GM10248 (cell line): ENCODE measurements around the gene LRRC28.

Experiments used
- CTCF ChIA-PET: fragments of 300-600 bp; sonication (Branson Sonifier 250); formaldehyde crosslinking; extraction: SDS; loops from one replicate; lab custom pipeline; 2021; ENCODE audit warnings: antibody characterized with exemption; lab: Yijun Ruan, JAX
- POLR2A ChIA-PET: fragments of 350-650 bp; sonication (Branson Sonifier 250); formaldehyde crosslinking; extraction: SDS; loops from one replicate; lab custom pipeline; 2020; ENCODE audit warnings: antibody characterized with exemption; lab: Yijun Ruan, JAX
- DNase-seq: peaks from one replicate; pipeline ENCODE4 v3.0.0; 2012; ENCODE audit errors: extremely low spot score
- TF ChIP-seq, protein P1 (sequence below): IDR thresholded peaks from 2 replicates; pipeline ENCODE4 v1.5.1; 2012; ENCODE audit warnings: mild to moderate bottlenecking, low read depth; ENCODE audit errors: extremely low read depth, missing control alignments, control extremely low read depth

The LRRC28 gene

DNA sequence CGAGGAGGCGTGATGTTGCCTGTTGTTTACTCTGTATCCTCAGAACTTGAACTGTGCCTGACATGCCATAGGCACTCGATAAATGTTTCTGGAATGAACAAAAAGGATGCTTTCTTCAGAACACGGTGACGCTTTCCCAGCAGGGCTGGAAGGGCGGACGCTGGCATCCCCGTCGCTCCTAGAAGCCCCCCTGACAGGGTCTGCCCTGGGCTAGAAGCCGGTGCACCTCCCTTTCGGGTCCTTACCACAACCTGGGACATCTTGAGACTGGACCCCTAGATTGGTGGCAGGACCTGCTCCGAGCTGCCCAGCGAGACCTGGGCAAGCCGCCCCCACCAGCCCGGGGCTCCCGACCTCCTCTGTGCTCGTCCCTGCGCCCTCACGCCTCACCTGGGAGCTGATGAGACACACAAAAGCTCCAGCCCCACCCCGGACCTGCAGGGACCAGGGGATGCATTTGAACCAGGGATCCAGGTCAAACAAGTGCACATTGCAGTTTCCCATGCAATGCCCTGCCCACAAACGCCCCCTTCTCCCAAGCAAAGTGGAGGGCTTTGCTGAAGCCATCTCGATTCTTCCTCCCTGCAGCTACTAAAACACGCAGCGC is 183.3 kb downstream of the LRRC28 start:
- DNase-seq: no peak
- TF ChIP-seq, protein P1, sequence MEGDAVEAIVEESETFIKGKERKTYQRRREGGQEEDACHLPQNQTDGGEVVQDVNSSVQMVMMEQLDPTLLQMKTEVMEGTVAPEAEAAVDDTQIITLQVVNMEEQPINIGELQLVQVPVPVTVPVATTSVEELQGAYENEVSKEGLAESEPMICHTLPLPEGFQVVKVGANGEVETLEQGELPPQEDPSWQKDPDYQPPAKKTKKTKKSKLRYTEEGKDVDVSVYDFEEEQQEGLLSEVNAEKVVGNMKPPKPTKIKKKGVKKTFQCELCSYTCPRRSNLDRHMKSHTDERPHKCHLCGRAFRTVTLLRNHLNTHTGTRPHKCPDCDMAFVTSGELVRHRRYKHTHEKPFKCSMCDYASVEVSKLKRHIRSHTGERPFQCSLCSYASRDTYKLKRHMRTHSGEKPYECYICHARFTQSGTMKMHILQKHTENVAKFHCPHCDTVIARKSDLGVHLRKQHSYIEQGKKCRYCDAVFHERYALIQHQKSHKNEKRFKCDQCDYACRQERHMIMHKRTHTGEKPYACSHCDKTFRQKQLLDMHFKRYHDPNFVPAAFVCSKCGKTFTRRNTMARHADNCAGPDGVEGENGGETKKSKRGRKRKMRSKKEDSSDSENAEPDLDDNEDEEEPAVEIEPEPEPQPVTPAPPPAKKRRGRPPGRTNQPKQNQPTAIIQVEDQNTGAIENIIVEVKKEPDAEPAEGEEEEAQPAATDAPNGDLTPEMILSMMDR: no peak
- ChIA-PET POLR2A (no interaction called here), CTCF (interaction anchor here (1.2 to 1.8 kb wide), 2 partner anchors 10 to 14 kb away, joined by 4 read pairs; no protein-coding TSS in a partner anchor)

DNA sequence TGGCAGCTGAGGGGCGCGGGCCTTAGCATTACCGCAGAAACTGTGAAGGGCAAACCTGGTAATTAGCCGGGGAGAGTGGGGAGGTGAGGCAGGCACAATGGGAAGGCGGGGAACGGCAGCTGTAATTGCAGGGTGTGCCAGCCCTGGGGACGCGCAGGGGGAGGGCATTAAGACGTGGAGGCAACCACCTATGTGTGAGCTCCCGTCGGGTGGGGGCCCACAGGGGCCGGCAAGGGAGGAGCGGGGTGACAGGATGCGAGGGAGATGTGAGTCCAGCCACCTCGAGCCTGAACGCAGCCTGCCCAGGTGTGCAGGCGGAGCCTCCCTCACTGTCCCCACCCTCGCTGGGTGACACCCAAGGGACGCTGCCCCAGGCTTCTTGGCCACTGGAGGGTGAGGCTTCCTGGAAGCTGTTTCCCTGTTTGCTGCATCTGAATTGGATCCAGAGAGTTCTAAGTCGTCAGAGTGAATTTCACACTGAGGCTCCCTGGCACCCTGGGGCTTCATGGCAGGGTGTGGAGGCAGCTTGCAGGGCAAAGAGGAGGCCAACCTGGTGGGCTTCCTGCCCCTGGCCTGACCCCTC is 183.9 kb downstream of the LRRC28 start:
- TF ChIP-seq, protein P1: no peak
- POLR2A ChIA-PET: no interaction called here
- CTCF ChIA-PET: interaction anchor here (1.2 kb wide), 1 partner anchor 14 kb away, joined by 4 read pairs; no protein-coding TSS in a partner anchor
- DNase-seq: no peak

DNA sequence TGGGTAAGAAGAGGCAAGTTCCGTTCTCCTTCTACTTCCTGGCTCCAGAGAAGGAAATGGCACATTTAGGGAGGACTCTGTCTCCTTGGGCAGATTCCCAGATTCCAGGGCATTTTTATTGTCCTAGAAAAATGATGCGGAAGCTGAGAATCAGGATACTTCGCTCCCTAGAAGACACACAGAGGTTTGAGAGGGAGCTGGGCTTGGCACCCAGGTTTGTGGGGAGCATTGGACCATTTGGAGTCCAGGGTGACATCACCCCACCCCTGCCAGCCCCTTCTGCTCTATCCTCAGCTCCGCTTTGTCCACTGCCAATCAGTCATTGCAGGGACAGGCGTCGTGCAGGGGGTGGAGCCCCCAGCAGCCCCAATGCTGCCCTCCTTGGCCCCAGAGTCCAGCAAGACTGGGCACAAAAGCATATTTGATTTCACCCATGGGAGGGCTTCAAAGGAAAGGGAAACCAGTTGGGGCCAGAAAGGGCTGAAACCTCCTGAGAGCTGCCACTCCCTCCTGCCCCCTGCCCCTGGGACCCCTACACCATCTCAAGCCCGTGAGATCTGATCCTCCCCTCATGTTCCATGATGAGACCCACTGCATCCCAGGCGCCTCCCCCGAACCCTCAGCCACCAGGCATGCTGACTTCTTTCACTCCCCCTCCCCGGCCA is 184.7 kb downstream of the LRRC28 start:
- ChIA-PET CTCF (interaction anchor here (1.2 kb wide), 1 partner anchor 13 kb away, joined by 4 read pairs; no protein-coding TSS in a partner anchor), POLR2A (no interaction called here)
- no peak for DNase-seq
- TF ChIP-seq, protein P1: no peak

DNA sequence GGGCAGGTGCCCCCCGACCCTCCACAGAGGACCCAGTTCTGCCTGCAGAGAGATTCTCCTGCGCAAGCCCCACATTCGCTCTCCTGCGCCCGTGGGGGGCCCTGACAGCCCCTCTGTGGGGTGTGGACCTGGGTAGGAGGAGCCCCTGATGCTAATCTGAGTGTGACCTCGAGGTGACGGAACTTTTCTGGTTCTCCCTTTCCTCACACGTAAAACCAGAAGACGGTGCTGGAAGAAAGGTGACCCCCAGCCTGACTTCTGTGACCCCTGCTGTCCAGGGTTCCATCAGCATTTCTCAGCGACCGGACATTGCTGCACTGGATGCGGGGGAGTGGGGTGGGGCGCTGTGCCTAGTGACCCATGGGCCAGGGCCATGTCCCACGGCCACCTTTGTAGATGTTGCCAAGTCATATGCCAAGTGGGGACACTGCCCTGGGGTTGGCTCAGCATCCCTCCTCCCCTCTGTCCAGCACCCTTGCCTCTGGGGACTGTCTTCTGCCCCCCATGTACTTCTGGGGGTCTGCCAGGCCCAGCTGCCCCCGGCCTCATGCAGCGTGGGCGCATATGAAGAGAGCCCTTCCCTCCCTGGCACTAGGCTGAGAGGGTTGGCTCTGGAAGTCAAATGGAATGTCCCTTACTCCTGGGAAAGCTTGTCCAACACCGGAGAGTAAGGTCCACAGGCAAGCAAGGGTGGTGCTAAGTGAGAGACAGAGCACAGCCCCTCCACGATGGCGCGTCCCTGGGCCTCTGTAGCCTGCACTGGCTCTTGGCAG is 185.4 kb downstream of the LRRC28 start:
- no peak for DNase-seq

DNA sequence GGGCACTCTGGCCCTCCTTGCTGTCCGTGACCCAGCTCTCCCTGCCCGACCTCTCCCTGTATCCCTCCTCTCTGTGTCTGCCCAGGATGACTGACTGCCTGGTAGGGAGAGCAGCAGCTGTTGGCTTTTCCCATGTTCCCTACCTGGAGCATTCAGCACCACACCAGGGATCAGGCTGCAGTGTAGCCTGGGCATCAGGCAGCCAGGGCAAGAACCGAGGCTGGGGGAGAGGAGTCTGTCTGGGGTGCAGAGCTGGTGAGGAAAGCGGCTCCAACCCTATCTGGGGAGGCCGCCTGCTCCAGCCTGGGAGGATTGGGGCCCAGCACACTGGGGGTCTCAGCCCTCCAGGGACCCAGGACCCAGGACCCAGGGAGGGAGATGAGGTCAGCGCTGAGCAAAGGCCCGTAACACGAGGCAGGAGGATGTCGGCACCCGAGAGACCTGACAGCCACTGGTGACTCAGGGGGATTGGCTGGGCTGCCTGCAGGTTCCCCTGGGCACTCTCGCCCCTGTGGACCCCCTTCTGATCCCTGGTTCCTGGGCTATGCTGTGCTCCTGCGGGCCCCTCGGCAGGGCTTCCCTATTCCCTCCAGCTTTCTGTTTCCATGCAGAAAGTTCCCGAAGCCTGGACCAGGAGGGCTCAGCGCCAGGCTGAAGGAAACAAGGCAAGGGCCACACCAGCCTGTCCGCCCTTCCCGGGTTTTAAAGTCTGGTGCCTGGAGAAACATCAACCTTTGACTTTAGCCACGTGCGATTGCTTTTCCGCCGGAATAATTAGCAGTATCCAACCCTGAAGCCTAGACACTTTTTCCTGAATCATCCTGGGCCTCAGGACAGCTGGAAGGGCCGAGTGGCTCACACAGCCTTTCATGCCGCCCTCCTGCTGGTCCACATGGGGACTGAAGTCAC is 186.3 kb downstream of the LRRC28 start:
- POLR2A ChIA-PET: interaction anchor here (0.6 kb wide), 1 partner anchor 165 kb away, joined by 3 read pairs; no protein-coding TSS in a partner anchor
- TF ChIP-seq, protein P1: no peak
- CTCF ChIA-PET: interaction anchor here (0.9 kb wide), 1 partner anchor 12 kb away, joined by 4 read pairs; no protein-coding TSS in a partner anchor
- no peak for DNase-seq

More for the DNA sequence above, 185.4 kb downstream of the LRRC28 start:
- POLR2A ChIA-PET: no interaction called here
- TF ChIP-seq, protein P1: no peak
- CTCF ChIA-PET: interaction anchor here (0.9 kb wide), 1 partner anchor 12 kb away, joined by 4 read pairs; no protein-coding TSS in a partner anchor
